ENCODE results near the gene MOB2.
A peak's percentile ranks its signal among the peaks of the same experiment; 100 is the strongest.

Gene MOB2

DNA sequence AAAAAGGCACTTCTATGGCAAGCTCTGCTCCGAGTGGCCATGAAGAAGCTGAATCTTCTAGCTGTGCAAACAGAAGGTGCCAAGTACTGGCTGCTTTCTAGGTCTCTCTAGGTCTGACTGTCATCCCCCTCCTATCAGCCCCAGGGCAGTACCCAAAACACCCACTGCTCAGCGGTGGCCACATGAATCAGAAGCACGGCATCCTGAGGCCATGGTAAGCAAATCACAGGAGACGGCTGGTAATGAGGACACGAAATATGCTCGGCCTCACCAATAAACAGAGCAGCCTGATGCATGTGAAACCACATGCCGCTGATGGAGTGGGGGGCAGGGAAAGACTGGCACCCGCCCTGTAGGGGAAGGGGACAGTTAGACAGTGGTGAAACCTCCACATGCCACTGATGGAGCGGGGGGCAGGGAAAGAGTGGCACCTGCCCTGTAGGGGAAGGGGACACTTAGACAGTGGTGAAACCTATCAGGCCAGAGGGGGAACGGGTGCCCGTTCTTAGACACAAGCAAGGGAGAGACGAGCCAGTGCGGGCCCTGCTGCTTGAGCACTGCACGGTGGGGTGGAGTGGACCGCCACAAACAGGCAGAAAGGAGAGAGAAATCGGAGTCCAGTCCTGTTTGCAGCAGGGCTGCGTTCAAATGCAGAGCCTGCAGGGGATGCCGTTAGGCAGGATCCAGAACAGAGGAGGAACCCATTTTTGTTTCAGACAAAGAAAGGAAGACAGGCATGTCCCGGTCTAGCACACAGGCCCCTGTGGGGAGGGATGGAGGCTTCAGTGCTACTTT lies 29.9 kb upstream of the MOB2 start:
- TF ChIP-seq, protein P1, sequence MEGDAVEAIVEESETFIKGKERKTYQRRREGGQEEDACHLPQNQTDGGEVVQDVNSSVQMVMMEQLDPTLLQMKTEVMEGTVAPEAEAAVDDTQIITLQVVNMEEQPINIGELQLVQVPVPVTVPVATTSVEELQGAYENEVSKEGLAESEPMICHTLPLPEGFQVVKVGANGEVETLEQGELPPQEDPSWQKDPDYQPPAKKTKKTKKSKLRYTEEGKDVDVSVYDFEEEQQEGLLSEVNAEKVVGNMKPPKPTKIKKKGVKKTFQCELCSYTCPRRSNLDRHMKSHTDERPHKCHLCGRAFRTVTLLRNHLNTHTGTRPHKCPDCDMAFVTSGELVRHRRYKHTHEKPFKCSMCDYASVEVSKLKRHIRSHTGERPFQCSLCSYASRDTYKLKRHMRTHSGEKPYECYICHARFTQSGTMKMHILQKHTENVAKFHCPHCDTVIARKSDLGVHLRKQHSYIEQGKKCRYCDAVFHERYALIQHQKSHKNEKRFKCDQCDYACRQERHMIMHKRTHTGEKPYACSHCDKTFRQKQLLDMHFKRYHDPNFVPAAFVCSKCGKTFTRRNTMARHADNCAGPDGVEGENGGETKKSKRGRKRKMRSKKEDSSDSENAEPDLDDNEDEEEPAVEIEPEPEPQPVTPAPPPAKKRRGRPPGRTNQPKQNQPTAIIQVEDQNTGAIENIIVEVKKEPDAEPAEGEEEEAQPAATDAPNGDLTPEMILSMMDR (IDR thresholded peaks at IDR 0.05): no peak

DNA sequence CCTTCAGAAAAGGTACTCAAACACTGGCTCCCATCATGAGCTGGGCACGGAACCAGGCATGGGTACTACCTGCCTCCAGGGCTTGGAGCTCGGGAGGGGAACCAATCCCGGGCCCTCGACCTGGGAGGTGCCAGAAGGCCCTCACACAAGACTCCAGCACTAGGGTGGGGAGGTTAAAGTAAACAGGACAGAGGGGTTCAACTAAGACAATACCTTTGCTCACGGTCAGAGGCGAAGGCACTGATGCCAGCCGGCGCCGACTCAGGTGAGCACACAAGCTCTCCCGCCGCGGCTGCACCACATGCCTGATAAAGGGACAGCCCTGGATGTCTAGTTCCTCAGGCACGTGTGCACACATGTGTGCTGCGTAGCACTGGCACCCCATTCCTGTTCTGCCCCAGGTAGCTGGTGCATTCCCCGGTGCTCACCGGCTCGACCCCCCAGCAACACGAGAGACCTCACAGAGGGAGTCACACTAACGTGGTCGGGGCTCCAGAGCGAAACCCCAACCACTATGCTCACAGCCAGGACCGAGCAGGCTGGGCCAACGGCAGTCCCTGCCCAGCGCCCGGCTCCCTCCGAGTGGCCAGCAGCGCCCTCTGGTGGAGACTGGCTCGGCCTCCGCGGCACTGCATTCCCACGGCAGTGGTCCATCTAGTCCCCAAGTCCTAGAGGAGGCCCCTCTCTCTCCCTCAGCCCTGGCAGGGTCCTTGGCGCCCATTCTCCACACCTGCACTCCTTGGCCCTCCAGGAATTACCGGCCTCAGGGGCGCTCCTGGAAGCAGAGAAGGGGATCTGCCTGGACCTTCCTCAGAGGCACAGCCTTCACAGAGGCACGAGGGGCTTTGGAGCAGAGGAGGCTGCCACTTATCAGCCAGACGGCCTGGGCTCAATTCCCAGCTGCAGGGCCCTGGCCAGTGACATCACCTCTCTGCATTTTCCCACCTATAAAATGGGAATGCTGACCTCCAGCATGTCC lies 28.8 kb upstream of the MOB2 start:
- TF ChIP-seq, protein P1 (IDR thresholded peaks at IDR 0.05): peak; percentile 98

DNA sequence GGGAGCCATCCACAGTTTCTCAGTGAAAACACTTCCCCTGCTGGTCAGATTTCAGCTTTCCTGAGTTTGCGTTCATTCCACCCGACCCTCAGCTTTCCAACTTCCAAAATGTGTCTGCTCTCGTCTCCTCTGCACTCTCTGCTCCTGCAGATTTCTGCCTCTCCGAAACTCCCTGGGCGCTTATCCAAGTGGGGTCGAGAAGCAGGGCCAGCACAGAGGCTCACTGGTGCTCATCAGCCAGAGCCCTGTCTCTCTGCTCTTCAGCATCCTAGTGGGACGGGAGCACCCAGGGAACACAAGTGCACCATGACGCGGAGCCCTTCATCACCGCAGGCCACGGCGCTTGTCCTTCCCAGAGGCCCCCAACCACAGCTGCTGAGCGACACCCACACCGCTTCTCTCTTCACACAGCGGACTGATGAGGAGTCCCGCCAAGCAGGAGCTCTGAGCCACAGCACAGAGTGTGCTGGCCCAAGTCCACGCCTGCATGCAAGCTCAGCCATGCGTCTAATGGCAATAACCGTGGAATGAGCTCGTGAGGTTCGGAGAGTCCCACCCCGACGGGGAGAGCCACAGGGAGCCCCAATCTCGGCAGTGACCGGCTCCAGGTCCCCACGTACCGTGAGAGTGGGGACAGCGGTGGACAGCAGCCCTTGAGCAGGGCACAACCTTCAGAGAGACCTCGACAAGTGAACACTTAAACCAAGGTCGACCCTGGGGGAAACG lies 27.9 kb upstream of the MOB2 start:
- TF ChIP-seq, protein P1 (IDR thresholded peaks at IDR 0.05): no peak

DNA sequence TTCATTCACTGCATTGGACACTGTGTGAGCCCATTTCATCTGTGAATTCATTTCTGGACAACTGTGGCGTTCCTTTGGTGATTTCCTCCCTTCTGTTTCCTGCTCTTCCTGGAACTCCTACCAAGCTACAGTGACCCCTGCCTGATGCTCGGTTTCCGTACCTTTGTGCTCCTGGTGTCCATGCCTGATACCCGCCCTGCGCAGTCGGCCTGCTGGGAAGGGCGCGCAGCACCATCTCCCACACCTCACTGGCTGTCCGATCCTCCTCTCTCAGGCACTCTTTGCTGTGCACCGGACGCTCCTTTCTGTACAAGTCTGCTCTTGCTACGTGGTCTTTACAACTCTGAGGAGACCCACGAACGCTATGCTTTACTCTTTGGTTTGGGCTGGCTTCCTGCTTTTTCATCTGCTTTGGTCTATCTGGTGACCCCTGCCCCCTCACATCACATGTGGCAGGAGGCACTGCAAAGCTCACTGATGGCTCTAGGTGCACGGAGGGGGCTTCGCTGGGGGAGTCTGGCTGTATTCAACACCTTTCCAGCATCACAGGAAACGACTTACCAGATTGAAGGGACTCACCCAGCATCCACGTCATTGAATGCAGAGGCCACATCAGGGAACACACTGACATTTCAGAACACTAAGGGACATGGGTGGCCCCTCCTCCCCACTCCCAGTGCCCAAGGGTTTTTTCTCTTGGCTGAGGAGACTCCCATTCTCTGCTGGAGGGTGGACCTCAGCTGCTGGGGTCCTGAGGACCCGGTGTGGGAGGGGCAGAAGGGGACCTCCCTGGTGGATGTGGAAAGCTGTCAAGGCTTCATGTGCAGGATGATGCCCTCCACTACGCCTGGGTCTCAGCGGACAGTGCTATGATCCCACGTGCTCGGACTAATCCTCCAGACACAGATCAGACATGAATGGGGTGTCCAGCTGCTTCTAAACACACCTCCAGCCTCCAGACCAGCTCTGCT lies 27.0 kb upstream of the MOB2 start:
- TF ChIP-seq, protein P1 (IDR thresholded peaks at IDR 0.05): no peak

DNA sequence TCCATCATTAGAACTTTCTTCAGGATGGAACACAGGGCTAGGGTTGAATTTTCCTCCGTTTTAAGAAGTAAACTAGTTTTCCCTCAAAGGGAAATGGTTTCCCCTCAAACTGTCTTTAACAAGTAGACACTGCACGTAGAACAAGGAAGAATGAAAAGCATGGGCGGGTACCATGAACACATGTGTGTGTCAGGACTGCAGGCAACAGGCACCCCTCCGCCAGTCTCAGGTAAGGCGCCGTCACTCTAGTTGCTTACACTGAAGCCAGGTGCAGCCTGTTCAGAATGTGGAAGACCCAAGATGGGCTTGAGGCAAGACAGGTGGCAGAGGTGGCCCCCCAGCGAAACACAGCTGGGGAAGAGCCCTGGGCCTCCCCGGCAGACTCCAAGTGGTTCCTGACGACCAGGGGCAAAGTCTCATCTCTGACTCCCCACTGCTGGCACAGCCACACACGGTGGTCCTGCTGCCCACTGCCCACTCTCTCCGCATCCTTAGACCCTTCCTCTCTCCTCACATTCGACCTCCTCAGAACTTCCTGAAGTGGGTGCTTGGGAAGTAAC lies 25.4 kb upstream of the MOB2 start:
- TF ChIP-seq, protein P1 (IDR thresholded peaks at IDR 0.05): no peak

DNA sequence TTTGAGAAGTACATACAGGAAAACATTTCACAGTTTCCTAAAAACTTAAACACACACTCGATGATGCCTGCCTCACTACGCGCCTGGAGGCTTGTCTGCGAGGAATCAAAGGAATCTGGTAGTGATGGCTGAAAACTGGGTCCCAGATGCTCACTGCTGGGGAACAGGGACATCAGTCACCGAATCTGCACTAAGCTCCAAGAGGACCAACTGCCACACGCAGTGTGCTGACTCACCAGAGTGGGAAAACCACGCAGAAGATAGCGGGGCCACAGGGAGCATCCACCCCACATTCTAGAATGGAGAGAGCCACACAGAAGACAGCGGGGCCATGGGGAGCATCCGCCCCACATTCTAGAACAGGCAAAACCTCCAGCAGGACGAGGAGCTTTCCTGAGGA lies 24.3 kb upstream of the MOB2 start:
- TF ChIP-seq, protein P1 (IDR thresholded peaks at IDR 0.05): no peak
